Glomerular visceral epithelial cell (primary cell): ENCODE measurements around the gene SLC30A5.
A peak's percentile ranks its signal among the peaks of the same experiment; 100 is the strongest.

Experiments used
- DNase-seq: peaks from one replicate; pipeline ENCODE4 v3.0.0-alpha.2; 2016; ENCODE audit errors: extremely low spot score

Gene SLC30A5

GRCh38 chr5:69167493-69167855, 73.7 kb downstream of the SLC30A5 start:
- peak; percentile 15 for DNase-seq

- no peak for DNase-seq
Observed at GRCh38 chr5:69167929-69168328, 74.1 kb downstream of the SLC30A5 start.

- no peak for DNase-seq
Observed at GRCh38 chr5:69170495-69170894, 76.7 kb downstream of the SLC30A5 start.

GRCh38 chr5:69170969-69171368, 77.2 kb downstream of the SLC30A5 start:
- no peak for DNase-seq
